Measurements from ENCODE around the gene VPS9D1.

The VPS9D1 gene

GRCh38 chr16:89709166-89709565 lies 11.5 kb downstream of the VPS9D1 start:
- no peak overlapping the region for H3K4me2 ChIP-seq (ENCODE audit: insufficient read depth, low read length)
- no peak overlapping the region for H3K4me3 ChIP-seq (ENCODE audit: low read depth in 1 of 2, low read length in 2 of 2)
- no peaks in the 10 kb centered on the region for H4K20me1 ChIP-seq (ENCODE audit: insufficient read depth, low read length)
- no peaks in the 10 kb centered on the region for H3K79me2 ChIP-seq (ENCODE audit: insufficient read depth, low read length)
- TF ChIP-seq CTCF (IDR thresholded peaks at IDR 0.05; ENCODE audit: borderline replicate concordance, extremely low read depth, low read length, poor library complexity, severe bottlenecking) (no peak), EZH2 (IDR thresholded peaks at IDR 0.05; ENCODE audit: borderline replicate concordance, low read depth, low read length, severe bottlenecking) (no peak)
- no peak for DNase-seq
- no peak overlapping the region for H3K9ac ChIP-seq (ENCODE audit: low read depth, low read length)
- H3K27ac ChIP-seq (ENCODE audit: low read length) = no peak overlapping the region
- H3K4me1 ChIP-seq (ENCODE audit: insufficient read depth, low read length) = peaks cover 24% of the 10 kb centered on the region
- no peaks in the 10 kb centered on the region for H3K36me3 ChIP-seq (ENCODE audit: insufficient read depth, low read length)
- H3K9me3 ChIP-seq (ENCODE audit: insufficient read depth, low read length, severe bottlenecking) = no peaks in the 10 kb centered on the region
- no peaks in the 10 kb centered on the region for H3K27me3 ChIP-seq (ENCODE audit: insufficient read depth, low read length, poor library complexity)
- ATAC-seq (ENCODE audit: insufficient read depth, low read depth) = no peak
- no peak overlapping the region for H2AFZ ChIP-seq (ENCODE audit: low read depth, low read length)

- Histone ChIP-seq H3K4me3 (ENCODE audit: low read depth in 1 of 2, low read length in 2 of 2) (no peak overlapping the region), H3K4me1 (ENCODE audit: insufficient read depth, low read length) (peaks cover 24% of the 10 kb centered on the region), H3K27me3 (ENCODE audit: insufficient read depth, low read length, poor library complexity) (no peaks in the 10 kb centered on the region), H4K20me1 (ENCODE audit: insufficient read depth, low read length) (no peaks in the 10 kb centered on the region), H3K36me3 (ENCODE audit: insufficient read depth, low read length) (no peaks in the 10 kb centered on the region), H3K79me2 (ENCODE audit: insufficient read depth, low read length) (no peaks in the 10 kb centered on the region), H3K27ac (ENCODE audit: low read length) (no peak overlapping the region), H3K9ac (ENCODE audit: low read depth, low read length) (no peak overlapping the region), H3K4me2 (ENCODE audit: insufficient read depth, low read length) (no peak overlapping the region), H2AFZ (ENCODE audit: low read depth, low read length) (no peak overlapping the region), H3K9me3 (ENCODE audit: insufficient read depth, low read length, severe bottlenecking) (no peaks in the 10 kb centered on the region)
- DNase-seq (no peak), ATAC-seq (ENCODE audit: insufficient read depth, low read depth) (no peak)
- TF ChIP-seq CTCF (IDR thresholded peaks at IDR 0.05; ENCODE audit: borderline replicate concordance, extremely low read depth, low read length, poor library complexity, severe bottlenecking) (no peak), EZH2 (IDR thresholded peaks at IDR 0.05; ENCODE audit: borderline replicate concordance, low read depth, low read length, severe bottlenecking) (no peak)
Observed at GRCh38 chr16:89708481-89708931, 12.2 kb downstream of the VPS9D1 start.

GRCh38 chr16:89707695-89708094 lies 13.0 kb downstream of the VPS9D1 start:
- no peaks in the 10 kb centered on the region for H4K20me1 ChIP-seq (ENCODE audit: insufficient read depth, low read length)
- H3K36me3 ChIP-seq (ENCODE audit: insufficient read depth, low read length) = no peaks in the 10 kb centered on the region
- TF ChIP-seq CTCF (IDR thresholded peaks at IDR 0.05; ENCODE audit: borderline replicate concordance, extremely low read depth, low read length, poor library complexity, severe bottlenecking) (no peak), EZH2 (IDR thresholded peaks at IDR 0.05; ENCODE audit: borderline replicate concordance, low read depth, low read length, severe bottlenecking) (no peak)
- H3K9ac ChIP-seq (ENCODE audit: low read depth, low read length) = no peak overlapping the region
- no peak overlapping the region for H3K4me2 ChIP-seq (ENCODE audit: insufficient read depth, low read length)
- no peaks in the 10 kb centered on the region for H3K79me2 ChIP-seq (ENCODE audit: insufficient read depth, low read length)
- H2AFZ ChIP-seq (ENCODE audit: low read depth, low read length) = no peak overlapping the region
- peaks cover 22% of the 10 kb centered on the region for H3K4me1 ChIP-seq (ENCODE audit: insufficient read depth, low read length)
- no peak for DNase-seq
- H3K27ac ChIP-seq (ENCODE audit: low read length) = no peak overlapping the region
- H3K9me3 ChIP-seq (ENCODE audit: insufficient read depth, low read length, severe bottlenecking) = no peaks in the 10 kb centered on the region
- no peak overlapping the region for H3K4me3 ChIP-seq (ENCODE audit: low read depth in 1 of 2, low read length in 2 of 2)
- H3K27me3 ChIP-seq (ENCODE audit: insufficient read depth, low read length, poor library complexity) = no peaks in the 10 kb centered on the region
- no peak for ATAC-seq (ENCODE audit: insufficient read depth, low read depth)
